G401 (cell line): ENCODE data around the gene TGM3. TPM values are rescaled to one million over a fixed set of nuclear protein-coding genes. Genes with fewer than 3 reads are reported as not detected.
"Not testable (repeated sequence)": the region's sequence is repeated elsewhere in the genome, so short reads cannot be mapped to it uniquely, and the experiment has no call there.

Experiments
- DNase-seq: peaks from one replicate; pipeline ENCODE4 v3.0.0-alpha.2; 2015; ENCODE audit warnings: low spot score
- in situ Hi-C: cut with HindIII; loops from 2 replicates; pipeline ENCODE4 v1.10.0; 2016; ENCODE audit warnings: low sequenced_read_pairs, mixed read lengths
- total RNA-seq: library from RNA; depleted of rRNA; stranded (reverse); fragments of >200 nt; shearing (Covaris generic); gene quantifications from 2 replicates; pipeline ENCODE4 v1.2.3, GENCODE V29; 2014; rRNA removed

The TGM3 gene, protein sequence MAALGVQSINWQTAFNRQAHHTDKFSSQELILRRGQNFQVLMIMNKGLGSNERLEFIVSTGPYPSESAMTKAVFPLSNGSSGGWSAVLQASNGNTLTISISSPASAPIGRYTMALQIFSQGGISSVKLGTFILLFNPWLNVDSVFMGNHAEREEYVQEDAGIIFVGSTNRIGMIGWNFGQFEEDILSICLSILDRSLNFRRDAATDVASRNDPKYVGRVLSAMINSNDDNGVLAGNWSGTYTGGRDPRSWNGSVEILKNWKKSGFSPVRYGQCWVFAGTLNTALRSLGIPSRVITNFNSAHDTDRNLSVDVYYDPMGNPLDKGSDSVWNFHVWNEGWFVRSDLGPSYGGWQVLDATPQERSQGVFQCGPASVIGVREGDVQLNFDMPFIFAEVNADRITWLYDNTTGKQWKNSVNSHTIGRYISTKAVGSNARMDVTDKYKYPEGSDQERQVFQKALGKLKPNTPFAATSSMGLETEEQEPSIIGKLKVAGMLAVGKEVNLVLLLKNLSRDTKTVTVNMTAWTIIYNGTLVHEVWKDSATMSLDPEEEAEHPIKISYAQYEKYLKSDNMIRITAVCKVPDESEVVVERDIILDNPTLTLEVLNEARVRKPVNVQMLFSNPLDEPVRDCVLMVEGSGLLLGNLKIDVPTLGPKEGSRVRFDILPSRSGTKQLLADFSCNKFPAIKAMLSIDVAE
- total RNA-seq = not detected in 2 replicates

DNA sequence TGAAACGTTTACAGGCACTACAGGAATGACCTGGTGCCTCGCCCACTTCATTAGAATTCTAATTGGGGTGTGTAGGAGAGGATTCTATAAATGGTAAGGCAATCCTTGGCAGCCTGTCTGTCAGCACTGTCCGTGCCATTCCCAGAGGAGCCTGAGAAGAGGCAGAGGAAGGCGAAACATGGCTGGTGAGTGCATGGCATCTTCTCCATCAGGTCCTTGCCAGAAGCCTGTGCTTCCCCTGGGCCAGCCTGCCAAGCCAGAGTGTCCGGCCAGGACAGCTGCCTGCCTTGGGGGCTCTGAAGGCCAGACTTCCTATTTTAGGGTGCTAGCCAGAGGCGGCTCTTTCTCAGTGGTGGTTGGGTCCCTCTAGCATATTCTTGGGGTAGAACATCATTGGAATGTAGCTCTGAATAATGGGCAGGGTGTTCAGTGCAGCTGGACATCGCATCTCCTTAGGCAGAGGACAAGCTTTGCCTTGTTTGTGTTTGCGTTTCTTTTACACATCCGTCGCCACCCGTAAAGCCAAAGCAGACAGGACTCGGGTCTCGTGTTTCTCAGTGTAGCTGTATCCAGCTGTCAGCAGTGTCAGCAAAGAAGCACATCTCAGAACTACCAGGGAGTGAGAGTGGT, at the start of gene TGM3:
TSS of gene TGM3 (plus strand) at position 116 of the 630 bp plus-strand sequence. CDS start at position 179, 63 bp downstream.
- DNase-seq = no peak
- in situ Hi-C loops = no loop called here

DNA sequence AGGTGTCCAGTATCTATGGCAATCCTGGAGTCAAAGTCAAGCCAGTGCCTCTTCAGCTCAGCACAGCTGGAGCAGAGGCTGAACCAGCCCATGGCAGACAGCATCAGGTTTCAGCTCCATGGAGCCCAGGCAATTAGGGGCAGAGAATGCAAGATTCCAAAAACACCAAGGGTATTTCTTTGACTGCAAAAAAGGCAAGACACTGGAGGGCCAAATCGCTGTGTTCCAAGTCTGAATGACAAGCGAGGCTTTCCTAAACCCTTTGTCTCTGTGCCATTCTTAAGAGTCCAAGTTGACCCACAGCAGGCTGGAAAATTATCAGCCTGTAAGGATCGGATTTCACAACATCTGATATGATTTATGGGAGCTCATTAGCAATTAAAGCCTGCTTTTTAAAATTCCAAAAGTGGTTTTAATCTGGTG, 49.7 kb upstream of the TGM3 start:
- no peak for DNase-seq
- in situ Hi-C loops = no loop called here

DNA sequence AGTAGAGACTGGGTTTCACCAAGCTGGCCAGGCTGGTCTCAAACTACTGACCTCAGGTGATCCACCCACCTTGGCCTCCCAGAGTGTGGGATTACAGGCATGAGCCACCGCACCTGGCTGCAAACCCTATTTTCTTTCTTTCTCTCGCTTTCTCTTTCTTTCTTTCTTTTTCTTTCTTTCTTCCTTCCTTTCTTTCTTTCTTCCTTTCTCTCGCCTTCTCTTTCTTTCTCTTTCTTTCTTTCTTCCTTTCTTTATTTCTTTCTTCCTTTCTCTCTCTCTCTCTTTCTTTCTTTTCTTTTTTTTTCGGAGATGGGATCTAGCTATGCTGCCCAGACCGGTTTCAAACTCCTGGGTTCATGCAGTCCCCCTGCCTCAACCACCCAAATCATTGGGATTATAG, 47.0 kb upstream of the TGM3 start:
- in situ Hi-C loops = no loop called here
- no peak for DNase-seq

DNA sequence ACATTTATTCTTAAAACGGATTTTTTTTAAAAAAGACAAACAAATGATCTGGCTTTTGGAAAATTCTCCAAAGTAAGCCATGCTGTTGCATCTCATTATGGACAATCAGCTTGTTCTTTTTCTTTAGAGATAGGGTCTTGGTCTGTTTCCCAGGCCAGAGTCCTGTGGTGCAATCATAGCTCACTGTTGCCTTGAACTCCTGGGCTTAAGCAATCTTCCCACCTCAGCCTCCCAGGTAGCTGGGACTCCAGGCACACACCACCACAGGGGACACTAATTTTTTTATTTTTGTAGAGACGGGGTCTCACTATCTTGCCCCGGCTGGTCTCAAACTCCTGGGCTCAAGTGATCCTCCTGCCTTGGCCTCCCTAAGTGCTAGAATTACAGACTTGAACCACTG, 45.9 kb upstream of the TGM3 start:
- DNase-seq = no peak
- in situ Hi-C loops = no loop called here

DNA sequence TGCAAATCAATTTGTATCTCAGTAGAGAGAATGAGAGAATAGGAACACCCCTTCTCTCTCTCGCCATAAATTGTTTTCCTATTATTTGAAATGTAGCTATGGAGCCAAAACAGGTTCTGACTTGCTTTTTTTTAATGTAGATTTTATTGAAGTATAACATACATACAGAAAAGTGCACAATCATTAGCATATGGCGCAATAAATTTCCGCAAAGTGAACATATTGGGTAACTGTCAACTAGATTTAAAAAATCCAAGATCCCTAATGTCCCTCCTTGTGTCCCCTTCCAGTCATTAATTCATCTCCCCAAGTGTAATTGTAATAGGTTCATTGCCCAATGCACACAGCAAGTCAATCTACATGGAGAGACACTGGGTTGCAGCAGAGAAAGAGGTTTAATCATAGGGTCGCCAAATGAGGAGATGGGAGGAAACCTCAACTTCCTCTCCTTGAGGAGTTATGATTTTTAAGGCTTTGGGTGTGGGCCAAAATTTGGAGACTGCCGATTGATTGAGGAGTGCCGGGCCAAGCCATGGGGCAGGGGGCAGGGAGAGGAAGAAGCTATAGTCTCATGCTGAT, 43.3 kb upstream of the TGM3 start:
- in situ Hi-C loops = no loop called here
- DNase-seq = no peak

DNA sequence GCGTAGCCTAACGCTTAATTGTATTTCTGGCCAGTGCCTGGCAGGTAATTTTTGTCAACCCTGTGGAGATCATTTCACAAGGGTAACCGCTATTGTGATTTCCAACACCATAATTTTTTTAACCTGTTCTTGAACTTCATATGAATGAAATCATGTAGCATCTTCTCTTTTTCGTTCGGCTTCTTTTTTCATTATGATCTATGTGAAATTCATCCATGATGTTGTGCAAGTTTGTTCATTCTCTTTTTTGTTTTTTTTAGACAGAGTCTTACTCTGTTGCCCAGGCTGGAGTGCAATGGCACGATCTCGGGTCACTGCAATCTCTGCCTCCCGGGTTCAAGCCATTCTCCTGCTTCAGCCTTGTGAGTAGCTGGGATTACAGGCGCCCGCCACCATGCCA, 42.5 kb upstream of the TGM3 start:
- no peak for DNase-seq
- in situ Hi-C loops = no loop called here

DNA sequence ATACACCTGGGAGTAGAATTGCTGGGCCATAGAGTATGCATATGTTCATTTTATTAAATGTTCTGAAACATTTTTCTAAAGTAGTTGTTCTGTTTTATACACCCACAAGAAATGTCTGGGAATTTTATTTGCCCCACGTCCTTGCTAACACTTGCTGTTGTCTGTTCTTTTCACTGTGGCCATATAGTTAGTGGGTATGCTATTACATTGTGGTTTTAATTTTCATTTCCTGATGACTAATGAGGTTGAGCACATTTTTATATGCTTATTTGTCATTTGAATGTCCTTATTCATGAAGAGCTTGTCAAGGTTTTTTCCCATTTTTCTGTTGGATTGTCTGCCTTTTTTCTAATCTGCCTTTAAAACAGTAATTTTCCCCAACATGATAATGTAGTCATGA, 41.5 kb upstream of the TGM3 start:
- in situ Hi-C loops = no loop called here
- DNase-seq = no peak

DNA sequence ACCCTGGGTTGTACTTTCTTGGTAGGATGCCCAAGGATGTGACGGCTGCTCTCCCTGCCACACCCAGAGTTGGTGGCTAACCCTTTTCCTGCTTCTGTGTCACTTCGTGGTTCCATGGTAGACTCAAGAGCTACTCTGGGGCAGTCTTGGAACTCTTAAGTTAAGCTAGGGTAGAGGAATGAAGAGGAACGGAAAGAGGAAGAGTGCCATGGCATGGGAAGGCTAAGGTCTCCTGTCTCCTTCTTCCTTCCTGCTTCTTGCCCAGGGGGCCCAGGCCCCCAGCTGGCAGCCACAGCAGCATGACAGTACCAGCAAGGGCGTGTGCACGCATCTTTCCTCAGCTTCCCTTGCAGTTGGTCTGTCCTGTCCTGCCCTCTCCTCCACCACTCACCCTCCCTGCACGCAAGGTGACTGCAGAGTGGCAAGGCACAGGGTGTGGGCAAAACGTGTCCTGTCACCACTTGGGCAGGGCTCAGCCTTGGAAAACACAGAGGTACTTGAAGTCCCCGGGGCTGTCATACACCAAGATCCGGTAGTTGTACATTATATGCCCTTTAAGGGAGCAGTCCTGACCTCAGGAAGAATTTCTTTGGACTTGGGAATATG, 39.8 kb upstream of the TGM3 start:
- in situ Hi-C loops = no loop called here
- DNase-seq = no peak

DNA sequence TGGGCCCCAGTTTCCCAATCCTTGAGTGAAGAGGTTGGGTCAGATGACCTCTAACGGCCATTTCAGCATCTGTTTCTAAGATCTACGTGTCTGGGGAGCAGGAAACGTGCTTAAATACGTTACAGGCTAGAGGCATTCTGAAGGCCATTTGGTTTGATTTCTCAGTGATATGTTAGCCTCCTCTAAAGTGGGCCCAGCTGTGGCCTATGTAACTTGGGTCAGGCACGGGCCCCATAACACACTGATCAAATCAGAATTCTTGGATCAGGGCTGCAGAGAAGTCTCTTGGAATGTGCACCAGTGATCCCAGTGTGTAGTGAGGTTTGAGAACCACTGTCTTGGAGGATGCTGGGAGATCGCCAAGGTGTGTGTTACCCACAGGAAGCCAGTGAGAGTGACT, 36.1 kb upstream of the TGM3 start:
- no peak for DNase-seq
- in situ Hi-C loops = no loop called here

DNA sequence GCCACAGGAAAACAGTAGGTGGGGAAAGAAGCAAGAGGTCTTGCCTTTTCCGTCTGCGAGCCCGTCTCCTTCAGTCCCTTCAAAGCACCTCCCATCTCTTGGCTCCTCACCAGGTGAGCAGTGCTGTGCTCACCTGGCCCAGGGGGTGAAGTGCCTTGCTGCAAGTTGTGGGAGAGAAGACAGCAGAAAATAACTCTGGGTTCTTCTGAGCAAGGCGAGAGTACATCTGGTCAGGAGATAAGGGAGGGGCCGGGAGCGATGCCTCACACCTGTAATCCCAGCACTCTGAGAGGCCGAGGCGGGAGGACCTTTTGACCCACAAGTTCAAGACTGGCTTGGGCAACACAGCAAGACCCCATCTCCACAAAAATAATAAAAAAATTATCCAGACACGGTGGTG, 35.6 kb upstream of the TGM3 start:
- no peak for DNase-seq
- in situ Hi-C loops = no loop called here

DNA sequence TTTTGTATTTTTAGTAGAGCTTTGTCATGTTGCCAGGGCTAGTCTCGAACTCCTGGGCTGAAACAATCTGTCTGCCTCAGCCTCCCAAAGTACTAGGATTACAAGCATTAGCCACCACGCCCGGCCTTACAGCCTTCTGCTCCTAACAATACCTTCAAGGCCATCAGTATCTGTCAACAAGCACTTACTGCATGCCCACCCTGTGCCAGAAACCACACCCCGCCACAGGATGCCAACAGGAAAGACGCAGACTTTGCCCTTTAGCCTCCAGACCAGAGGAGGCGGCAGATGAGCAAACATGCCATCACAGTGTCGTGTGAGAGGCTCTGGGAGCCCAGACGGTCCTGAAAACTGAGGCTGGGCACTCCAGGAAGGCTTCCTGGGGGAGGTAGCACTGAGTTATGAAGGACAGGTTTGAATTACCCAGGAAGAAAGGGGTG, 34.7 kb upstream of the TGM3 start:
- in situ Hi-C loops = no loop called here
- no peak for DNase-seq

DNA sequence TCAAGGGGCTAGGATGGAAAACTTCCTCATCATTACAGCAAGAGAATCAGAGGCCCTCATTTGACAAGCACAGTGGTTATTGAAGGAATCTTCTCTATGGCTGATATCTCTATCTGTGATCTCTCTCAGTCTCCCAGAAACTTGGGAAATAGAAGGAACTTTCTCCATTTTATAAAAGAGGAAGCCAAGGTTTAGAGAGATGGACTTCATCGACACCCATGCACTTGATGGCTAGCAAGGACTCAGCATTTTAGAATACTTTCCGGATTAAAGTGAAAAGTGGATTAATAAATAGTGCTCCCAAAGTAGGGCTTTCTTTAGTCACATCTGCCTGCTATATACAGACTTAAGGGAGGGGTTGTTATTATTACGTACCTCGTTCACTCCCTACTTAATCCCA, 34.2 kb upstream of the TGM3 start:
- in situ Hi-C loops = no loop called here
- no peak for DNase-seq

DNA sequence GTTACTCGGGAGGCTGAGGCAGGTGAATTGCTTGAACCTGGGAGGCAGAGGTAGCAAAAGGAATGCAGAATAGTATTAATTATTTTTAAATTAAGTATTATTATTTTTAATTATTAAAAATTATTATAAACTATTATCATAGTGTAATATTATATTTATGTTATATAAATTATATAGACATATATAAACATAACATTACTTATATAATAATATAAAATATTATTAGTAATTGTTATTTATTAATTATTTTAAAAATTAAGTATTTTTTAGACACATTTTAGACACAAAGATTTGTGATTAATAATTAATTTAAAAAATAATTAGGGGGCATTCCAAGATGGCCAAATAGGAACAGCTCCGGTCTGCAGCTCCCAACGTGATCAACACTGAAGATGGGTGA, 31.7 kb upstream of the TGM3 start:
- DNase-seq = no peak
- in situ Hi-C loops = no loop called here

DNA sequence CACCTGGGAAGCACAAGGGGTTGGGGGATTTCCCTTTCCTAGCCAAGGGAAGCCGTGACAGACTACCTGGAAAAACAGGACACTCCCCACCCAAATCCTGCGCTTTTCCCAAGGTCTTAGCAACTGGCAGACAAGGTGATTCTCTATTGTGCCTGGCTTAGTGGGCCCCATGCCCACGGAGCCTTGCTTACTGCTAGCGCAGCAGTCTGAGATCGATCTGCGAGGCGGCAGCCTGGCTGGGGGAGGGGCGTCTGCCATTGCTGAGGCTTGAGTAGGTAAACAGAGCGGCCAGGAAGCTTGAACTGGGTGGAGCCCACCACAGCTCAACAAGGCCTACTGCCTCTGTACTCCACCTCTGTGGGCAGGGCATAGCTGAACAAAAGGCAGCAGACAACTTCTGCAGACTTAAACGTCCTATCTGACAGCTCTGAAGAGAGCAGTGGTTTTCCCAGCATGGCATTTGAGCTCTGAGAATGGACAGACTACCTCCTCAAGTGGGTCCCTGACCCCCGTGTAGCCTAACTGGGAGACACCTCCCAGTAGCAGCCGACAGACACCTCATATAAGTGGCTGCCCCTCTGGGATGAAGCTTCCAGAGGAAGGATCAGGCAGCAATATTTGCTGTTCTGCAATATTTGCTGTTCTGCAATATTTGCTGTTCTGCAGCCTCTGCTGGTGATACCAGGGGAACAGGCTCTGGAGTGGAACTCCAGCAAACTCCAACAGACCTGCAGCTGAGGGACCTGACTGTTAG, 31.0 kb upstream of the TGM3 start:
- in situ Hi-C loops, DNase-seq: not testable (repeated sequence)

DNA sequence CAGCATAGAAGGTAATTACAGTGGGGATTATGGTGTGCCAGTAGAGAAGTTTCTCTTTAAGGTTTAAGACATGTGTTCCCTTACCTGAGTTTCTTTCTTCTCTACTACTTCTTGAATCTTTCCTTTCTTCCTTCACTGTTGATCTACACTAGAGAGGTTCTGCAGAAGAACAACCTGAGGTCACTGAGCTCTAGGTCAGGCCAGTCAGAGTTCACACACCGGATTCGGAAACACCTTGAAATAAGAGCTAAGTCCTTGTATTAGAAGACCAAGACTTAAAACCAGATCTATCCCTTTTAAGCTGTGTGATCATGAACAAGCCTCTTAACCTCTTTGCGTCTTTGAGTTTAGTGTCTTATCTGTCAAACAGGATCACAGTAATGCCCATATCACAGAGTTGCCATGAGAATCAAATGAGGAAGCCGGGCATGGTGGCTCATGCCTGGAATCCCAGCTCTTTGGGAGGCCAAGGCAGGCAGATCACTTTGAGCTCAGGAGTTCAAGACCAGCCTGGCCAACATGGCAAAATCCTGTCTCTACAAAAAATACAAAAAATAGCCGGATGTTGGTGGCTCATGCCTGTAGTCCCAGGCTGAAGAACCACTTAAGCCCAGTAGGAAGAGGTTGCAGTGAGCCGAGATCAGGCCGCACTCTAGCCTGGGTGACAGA, 22.0 kb upstream of the TGM3 start:
- in situ Hi-C loops = no loop called here

DNA sequence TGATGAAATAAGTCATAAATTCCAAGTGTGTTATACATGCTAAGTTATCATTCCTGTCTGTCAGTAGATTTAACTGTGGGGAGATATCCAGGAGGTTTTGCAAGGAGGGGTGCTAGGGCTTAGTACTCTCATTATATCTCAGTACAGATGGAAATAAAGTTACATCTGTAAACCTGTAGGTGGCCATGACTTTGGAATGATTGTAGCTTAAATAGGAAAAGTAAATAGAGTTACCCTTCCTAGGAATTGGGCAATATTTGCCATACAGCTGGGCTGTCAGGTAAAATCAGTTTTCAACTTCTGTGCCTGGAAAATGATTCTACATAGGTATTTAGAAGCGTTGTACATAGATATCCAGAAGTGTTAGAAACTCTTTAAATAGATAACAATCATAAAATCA, 19.8 kb upstream of the TGM3 start:
- in situ Hi-C loops = no loop called here
- DNase-seq = no peak

More for the DNA sequence above, 22.0 kb upstream of the TGM3 start:
- DNase-seq = no peak

DNA sequence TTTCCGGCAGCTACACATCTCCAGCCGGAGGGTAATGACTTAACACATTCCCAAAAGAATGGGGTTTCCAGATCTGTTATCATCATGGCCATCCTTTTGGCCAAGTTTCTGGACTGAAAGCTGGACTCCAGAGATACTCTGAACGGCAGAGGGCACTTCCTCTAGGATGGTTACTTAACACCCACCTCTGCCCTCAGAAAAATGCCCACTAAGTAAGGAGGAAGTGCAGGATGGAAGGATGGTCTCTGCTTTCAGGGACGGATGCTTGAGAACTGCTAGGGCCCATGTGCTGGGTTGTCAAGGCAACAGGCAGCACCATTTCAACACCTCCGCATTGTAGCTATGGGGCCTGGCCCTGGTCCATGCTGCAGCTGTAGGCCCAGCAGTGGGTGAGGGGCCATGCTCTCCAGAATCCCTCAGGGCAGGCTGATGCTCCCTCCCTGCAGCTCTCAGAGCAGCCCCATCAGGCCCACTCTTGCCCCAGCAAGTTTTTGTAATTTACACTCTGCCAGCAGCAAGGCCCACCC, 16.5 kb upstream of the TGM3 start:
- no peak for DNase-seq

DNA sequence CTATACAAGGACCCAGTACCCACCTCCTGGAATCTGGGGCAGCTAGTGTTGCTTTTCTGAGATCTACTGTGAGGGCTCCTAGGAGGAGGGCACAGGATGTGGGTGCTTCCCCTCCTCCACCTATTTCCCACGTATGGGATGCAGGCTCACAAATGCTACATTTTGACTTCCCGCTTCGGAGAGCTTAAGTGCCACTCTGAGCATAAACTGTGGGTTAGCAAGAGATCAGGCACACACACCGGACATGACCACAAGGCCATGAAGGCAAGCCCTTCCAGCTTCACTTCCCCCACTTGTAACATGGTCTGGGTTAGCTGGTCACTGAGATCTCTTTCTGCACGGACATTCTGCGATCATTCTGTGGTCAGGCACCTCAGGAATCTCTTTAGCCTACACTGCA, 15.7 kb upstream of the TGM3 start:
- in situ Hi-C loops = no loop called here
- no peak for DNase-seq

More for the DNA sequence above, 16.5 kb upstream of the TGM3 start:
- in situ Hi-C loops = no loop called here
